ENCODE results near the gene TMEM108. TPM values are rescaled to one million over a fixed set of nuclear protein-coding genes. Genes with fewer than 3 reads are reported as not detected.

The TMEM108 gene
- polyA plus RNA-seq, 1 donor from 2014 or later: 2.1 TPM

DNA sequence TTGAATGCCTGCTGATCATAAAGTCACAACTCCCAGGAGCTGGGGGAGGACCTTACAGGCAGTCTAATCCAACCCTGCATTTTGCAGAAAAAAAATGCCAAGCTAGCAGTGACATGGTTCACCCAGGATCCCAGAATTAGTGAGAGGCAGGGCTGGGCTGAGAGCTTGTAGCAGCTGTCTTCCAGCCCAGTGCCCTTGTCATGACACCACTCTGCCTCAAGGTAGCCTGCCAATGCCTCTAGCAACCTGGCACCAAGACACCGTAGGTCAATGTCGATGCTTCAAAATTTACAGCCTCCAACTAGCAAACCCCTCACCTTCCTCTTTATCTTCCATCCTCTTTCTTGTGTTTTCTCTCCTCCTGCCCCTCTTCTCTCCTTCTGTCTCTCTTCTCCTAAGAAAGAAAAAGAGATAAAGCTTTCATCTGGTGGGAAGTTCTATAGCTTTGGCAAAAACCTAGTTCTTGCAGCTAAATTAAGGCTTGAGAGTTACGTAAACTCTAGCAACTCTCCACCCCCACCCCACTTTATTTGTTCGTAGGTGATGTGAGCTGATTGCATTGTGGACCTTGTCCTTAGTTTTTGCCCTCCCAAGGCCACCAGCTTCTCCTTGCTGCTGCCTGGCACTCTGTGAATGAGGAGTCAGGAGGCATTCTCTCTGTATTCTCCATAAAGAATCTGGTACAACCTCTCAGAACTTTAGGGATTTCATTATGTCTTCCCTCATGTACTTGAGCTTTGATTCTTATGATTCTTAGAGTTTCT lies 343.3 kb downstream of the TMEM108 start:
- no peak overlapping the region for H3K27ac ChIP-seq (ENCODE audit: low read length)
- H3K4me2 ChIP-seq (ENCODE audit: low read length): no peak overlapping the region
- H3K9me2 ChIP-seq (ENCODE audit: insufficient read depth, low read length): no peaks in the 10 kb centered on the region
- H3K79me2 ChIP-seq (replicated peaks; ENCODE audit: insufficient read depth, low read length): no peaks in the 10 kb centered on the region
- H3K36me3 ChIP-seq (ENCODE audit: insufficient read depth, low read length): no peaks in the 10 kb centered on the region
- no peaks in the 10 kb centered on the region for H3K27me3 ChIP-seq (ENCODE audit: insufficient read depth, low read depth, low read length)
- no peak overlapping the region for H2AFZ ChIP-seq (ENCODE audit: low read depth, low read length)
- no peaks in the 10 kb centered on the region for H3F3A ChIP-seq (ENCODE audit: insufficient read depth, low read length, poor library complexity, severe bottlenecking)
- no peaks in the 10 kb centered on the region for H4K20me1 ChIP-seq (ENCODE audit: insufficient read depth)
- TF ChIP-seq SMC3 (conservative IDR thresholded peaks at IDR 0.05; ENCODE audit: poor library complexity) (no peak), POLR2AphosphoS5 (IDR thresholded peaks at IDR 0.05) (no peak)
- TF ChIP-seq, protein P1, sequence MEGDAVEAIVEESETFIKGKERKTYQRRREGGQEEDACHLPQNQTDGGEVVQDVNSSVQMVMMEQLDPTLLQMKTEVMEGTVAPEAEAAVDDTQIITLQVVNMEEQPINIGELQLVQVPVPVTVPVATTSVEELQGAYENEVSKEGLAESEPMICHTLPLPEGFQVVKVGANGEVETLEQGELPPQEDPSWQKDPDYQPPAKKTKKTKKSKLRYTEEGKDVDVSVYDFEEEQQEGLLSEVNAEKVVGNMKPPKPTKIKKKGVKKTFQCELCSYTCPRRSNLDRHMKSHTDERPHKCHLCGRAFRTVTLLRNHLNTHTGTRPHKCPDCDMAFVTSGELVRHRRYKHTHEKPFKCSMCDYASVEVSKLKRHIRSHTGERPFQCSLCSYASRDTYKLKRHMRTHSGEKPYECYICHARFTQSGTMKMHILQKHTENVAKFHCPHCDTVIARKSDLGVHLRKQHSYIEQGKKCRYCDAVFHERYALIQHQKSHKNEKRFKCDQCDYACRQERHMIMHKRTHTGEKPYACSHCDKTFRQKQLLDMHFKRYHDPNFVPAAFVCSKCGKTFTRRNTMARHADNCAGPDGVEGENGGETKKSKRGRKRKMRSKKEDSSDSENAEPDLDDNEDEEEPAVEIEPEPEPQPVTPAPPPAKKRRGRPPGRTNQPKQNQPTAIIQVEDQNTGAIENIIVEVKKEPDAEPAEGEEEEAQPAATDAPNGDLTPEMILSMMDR (IDR thresholded peaks at IDR 0.05; ENCODE audit: poor library complexity, severe bottlenecking): no peak
- no peaks in the 10 kb centered on the region for H3K9me3 ChIP-seq (ENCODE audit: low read length)
- no peak overlapping the region for H3K9ac ChIP-seq (ENCODE audit: low read length)
- no peak overlapping the region for H3K4me3 ChIP-seq (ENCODE audit: low read length)

DNA sequence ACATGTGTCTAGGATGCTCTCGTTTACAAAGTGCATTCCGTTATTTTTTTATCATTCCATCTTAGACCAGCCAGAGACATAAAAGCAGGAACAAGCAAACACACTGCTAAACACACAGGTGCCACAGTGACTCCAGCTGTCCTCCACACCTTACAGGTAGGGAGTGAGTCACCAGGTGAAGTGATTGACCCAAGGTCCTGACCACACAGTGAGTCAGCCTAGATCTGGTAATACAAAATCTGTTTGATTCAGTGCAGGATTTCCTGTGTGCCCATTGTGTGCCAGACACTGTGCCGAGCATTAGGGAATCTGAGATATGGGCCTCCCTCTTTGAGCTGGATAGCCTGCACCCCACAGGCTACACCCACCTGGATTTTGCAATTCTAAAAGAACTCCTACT lies 345.0 kb downstream of the TMEM108 start:
- no peak for TF ChIP-seq TAF1 (IDR thresholded peaks at IDR 0.05; ENCODE audit: low read depth)
- TF ChIP-seq, protein P2, sequence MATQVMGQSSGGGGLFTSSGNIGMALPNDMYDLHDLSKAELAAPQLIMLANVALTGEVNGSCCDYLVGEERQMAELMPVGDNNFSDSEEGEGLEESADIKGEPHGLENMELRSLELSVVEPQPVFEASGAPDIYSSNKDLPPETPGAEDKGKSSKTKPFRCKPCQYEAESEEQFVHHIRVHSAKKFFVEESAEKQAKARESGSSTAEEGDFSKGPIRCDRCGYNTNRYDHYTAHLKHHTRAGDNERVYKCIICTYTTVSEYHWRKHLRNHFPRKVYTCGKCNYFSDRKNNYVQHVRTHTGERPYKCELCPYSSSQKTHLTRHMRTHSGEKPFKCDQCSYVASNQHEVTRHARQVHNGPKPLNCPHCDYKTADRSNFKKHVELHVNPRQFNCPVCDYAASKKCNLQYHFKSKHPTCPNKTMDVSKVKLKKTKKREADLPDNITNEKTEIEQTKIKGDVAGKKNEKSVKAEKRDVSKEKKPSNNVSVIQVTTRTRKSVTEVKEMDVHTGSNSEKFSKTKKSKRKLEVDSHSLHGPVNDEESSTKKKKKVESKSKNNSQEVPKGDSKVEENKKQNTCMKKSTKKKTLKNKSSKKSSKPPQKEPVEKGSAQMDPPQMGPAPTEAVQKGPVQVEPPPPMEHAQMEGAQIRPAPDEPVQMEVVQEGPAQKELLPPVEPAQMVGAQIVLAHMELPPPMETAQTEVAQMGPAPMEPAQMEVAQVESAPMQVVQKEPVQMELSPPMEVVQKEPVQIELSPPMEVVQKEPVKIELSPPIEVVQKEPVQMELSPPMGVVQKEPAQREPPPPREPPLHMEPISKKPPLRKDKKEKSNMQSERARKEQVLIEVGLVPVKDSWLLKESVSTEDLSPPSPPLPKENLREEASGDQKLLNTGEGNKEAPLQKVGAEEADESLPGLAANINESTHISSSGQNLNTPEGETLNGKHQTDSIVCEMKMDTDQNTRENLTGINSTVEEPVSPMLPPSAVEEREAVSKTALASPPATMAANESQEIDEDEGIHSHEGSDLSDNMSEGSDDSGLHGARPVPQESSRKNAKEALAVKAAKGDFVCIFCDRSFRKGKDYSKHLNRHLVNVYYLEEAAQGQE (IDR thresholded peaks at IDR 0.05; ENCODE audit: borderline replicate concordance): no peak
- TF ChIP-seq MXI1 (conservative IDR thresholded peaks at IDR 0.05; ENCODE audit: poor library complexity, severe bottlenecking): no peak
- TF ChIP-seq POLR2AphosphoS5 (IDR thresholded peaks at IDR 0.05): no peak
- TF ChIP-seq EZH2 (IDR thresholded peaks at IDR 0.05; ENCODE audit: borderline replicate concordance, insufficient read depth, low read length, poor library complexity, severe bottlenecking): no peak
- TF ChIP-seq, protein P1 (IDR thresholded peaks at IDR 0.05; ENCODE audit: poor library complexity, severe bottlenecking): no peak
- no peak for TF ChIP-seq SMC3 (conservative IDR thresholded peaks at IDR 0.05; ENCODE audit: poor library complexity)
- TF ChIP-seq EP300 (conservative IDR thresholded peaks at IDR 0.05; ENCODE audit: poor library complexity, severe bottlenecking): no peak
- TF ChIP-seq RAD21 (conservative IDR thresholded peaks at IDR 0.05): no peak
- Histone ChIP-seq H3K79me2 (replicated peaks; ENCODE audit: insufficient read depth, low read length) (no peaks in the 10 kb centered on the region), H3K9ac (ENCODE audit: low read length) (no peak overlapping the region), H3K27me3 (ENCODE audit: insufficient read depth, low read depth, low read length) (no peaks in the 10 kb centered on the region), H4K20me1 (ENCODE audit: insufficient read depth) (no peaks in the 10 kb centered on the region), H3K9me2 (ENCODE audit: insufficient read depth, low read length) (no peaks in the 10 kb centered on the region), H2AFZ (ENCODE audit: low read depth, low read length) (no peak overlapping the region), H3K36me3 (ENCODE audit: insufficient read depth, low read length) (no peaks in the 10 kb centered on the region), H3F3A (ENCODE audit: insufficient read depth, low read length, poor library complexity, severe bottlenecking) (no peaks in the 10 kb centered on the region), H3K4me3 (ENCODE audit: low read length) (no peak overlapping the region), H3K4me2 (ENCODE audit: low read length) (no peak overlapping the region), H3K9me3 (ENCODE audit: low read length) (no peaks in the 10 kb centered on the region), H3K27ac (ENCODE audit: low read length) (no peak overlapping the region)

Data from neural cell (in vitro differentiated cells).